T-cell (primary cell): ENCODE results near the gene FBXL19. TPM values are rescaled to one million over a fixed set of nuclear protein-coding genes. Genes with fewer than 3 reads are reported as not detected.
A peak's percentile ranks its signal among the peaks of the same experiment; 100 is the strongest.

ENCODE experiments used
- ATAC-seq, 4 experiments: fragments of 200-7000 bp in 3 of 4; fragments of 150-1000 bp in 1 of 4; cut with Tn5 transposase; replicated peaks in 1 of 4; 1 replicate in 3 of 4; 2 replicates in 1 of 4; pipeline ENCODE4 v1.10.0; 2021; ENCODE audit warnings: moderate library complexity in 3 of 4, mild to moderate bottlenecking in 2 of 4, moderate number of reproducible peaks in 1 of 4
- CTCF ChIA-PET, 2 donors: fragments of 300-600 bp; sonication (Branson Sonifier 250); formaldehyde crosslinking; loops; one replicate each; lab custom pipeline; 2022; ENCODE audit warnings: antibody characterized with exemption in 2 of 2; lab: Charles Lee
- POLR2A ChIA-PET, 2 donors: fragments of 300-600 bp; sonication (Branson Sonifier 250); formaldehyde crosslinking; loops; one replicate each; lab custom pipeline; 2022; ENCODE audit warnings: antibody characterized with exemption in 2 of 2; lab: Charles Lee
- DNase-seq, 35 experiments: peaks; one replicate each; pipeline versions ENCODE4 v3.0.0 to v3.0.0-alpha.2; 2013 to 2023
- H3K27ac ChIP-seq: one replicate; pipeline ENCODE4 v1.5.1; 2013; ENCODE audit warnings: low read length
- H3K27me3 ChIP-seq, 2 experiments: replicated peaks in 1 of 2; 1 replicate in 1 of 2; 2 replicates in 1 of 2; pipeline versions ENCODE4 v1.6.1 to v1.7.0; 2013; ENCODE audit warnings: low read length in 1 of 2, mixed read lengths in 1 of 2; ENCODE audit not compliant: control insufficient read depth in 2 of 2, insufficient read depth in 2 of 2; ENCODE audit errors: extremely low read depth in 1 of 2
- H3K36me3 ChIP-seq, 2 donors: 1 replicate in 1 of 2; 2 replicates in 1 of 2; pipeline versions ENCODE4 v1.6.1 to v1.7.0; 2013; ENCODE audit warnings: low read length in 1 of 2; ENCODE audit not compliant: control insufficient read depth in 2 of 2, insufficient read depth in 1 of 2; ENCODE audit errors: extremely low read depth in 1 of 2
- H3K4me1 ChIP-seq, 2 experiments: 1 replicate in 1 of 2; 2 replicates in 1 of 2; pipeline versions ENCODE4 v1.6.1 to v1.7.0; 2013; ENCODE audit warnings: low read length in 2 of 2, mixed read lengths in 1 of 2; ENCODE audit not compliant: insufficient read depth in 2 of 2, control insufficient read depth in 1 of 2; ENCODE audit errors: extremely low read depth in 1 of 2
- H3K4me3 ChIP-seq, 2 donors: 1 replicate in 1 of 2; 2 replicates in 1 of 2; pipeline versions ENCODE4 v1.5.1 to v1.7.0; 2013; ENCODE audit warnings: mild to moderate bottlenecking in 2 of 2, low read length in 1 of 2, moderate library complexity in 1 of 2; ENCODE audit not compliant: control insufficient read depth in 1 of 2; ENCODE audit errors: extremely low read depth in 1 of 2
- H3K9me3 ChIP-seq: 2 replicates; pipeline ENCODE4 v1.7.0; 2013
- H3K27ac Mint-ChIP-seq, 2 donors: one replicate each; pipeline ENCODE4 v1.8.0; 2020 to 2021; ENCODE audit warnings: mild to moderate bottlenecking in 2 of 2, mixed read lengths in 2 of 2
- H3K27me3 Mint-ChIP-seq, 2 donors: one replicate each; pipeline ENCODE4 v1.8.0; 2021 to 2022; ENCODE audit warnings: mixed read lengths in 2 of 2
- H3K36me3 Mint-ChIP-seq: one replicate; pipeline ENCODE4 v1.8.0; 2021; ENCODE audit warnings: mixed read lengths
- H3K4me1 Mint-ChIP-seq, 3 donors: one replicate each; pipeline ENCODE4 v1.8.0; 2020 to 2022; ENCODE audit warnings: mixed read lengths in 3 of 3, mild to moderate bottlenecking in 1 of 3
- H3K4me3 Mint-ChIP-seq, 3 donors: one replicate each; pipeline ENCODE4 v1.8.0; 2020 to 2022; ENCODE audit warnings: mild to moderate bottlenecking in 3 of 3, mixed read lengths in 3 of 3, moderate library complexity in 3 of 3
- H3K9me3 Mint-ChIP-seq, 3 donors: one replicate each; pipeline ENCODE4 v1.8.0; 2020 to 2022; ENCODE audit warnings: mixed read lengths in 3 of 3
- WGBS: methylation state at CpG from one replicate; pipeline ENCODE4 v1.1.5; 2013; ENCODE audit warnings: missing lambda C conversion rate; ENCODE audit not compliant: insufficient coverage; 5-methylcytosine and 5-hydroxymethylcytosine counted together
- total RNA-seq, 35 experiments: library from RNA in 6 of 35; stranded (reverse) in 6 of 35; fragments of 120-200 nt in 1 of 35; gene quantifications; one replicate each; pipeline versions ENCODE4 v1.2.1 to v1.2.4 and lab custom pipeline; 2013 to 2026

FBXL19 gene
- total RNA-seq, 5 donors from 2014 or later (not counting 1 experiment from before 2014, with no cell fraction given): 11.5 to 22.0 (median 18.1) TPM

- H3K27me3 Mint-ChIP-seq: no peaks in the 10 kb centered on the region
- Histone ChIP-seq H3K4me3 (peak overlapping the region; percentile 49 to 52), H3K36me3 (no peaks in the 10 kb centered on the region), H3K27ac (no peak overlapping the region), H3K9me3 (no peaks in the 10 kb centered on the region), H3K27me3 (peaks cover 0 to 22% of the 10 kb centered on the region in 2 experiments), H3K4me1 (peaks cover 2 to 15% of the 10 kb centered on the region in 2 experiments)
- DNase-seq (peak; percentile 58 to 87 (median 74)), ATAC-seq (peak; percentile 98 to 100 (median 98))
- ChIA-PET CTCF (interaction anchor here in 1 of 2 donors (0.6 to 0.8 kb wide), 3 partner anchors 11 to 145 kb away, joined by 3 to 5 read pairs (median 4); no protein-coding TSS in a partner anchor), POLR2A (interaction anchor here (0.6 to 0.7 kb wide), 2 partner anchors 81 to 121 kb away, joined by 3 to 7 read pairs; no protein-coding TSS in a partner anchor)
- peaks cover 0 to 11% (median 9%) of the 10 kb centered on the region in 3 donors for H3K4me1 Mint-ChIP-seq
- H3K4me3 Mint-ChIP-seq: peak overlapping the region; percentile 70 to 73 (median 72)
- H3K9me3 Mint-ChIP-seq: no peaks in the 10 kb centered on the region
- peak overlapping the region; percentile 71 to 72 for H3K27ac Mint-ChIP-seq
- WGBS: 6% methylated on average over 51 of the region's 60 CpGs
- no peaks in the 10 kb centered on the region for H3K36me3 Mint-ChIP-seq
Observed at GRCh38 chr16:30996985-30997724, 73.8 kb downstream of the FBXL19 start.

- 83% methylated on average over 13 of the region's 21 CpGs for WGBS
- Mint-ChIP-seq H3K36me3 (no peaks in the 10 kb centered on the region), H3K27ac (no peak overlapping the region), H3K9me3 (no peaks in the 10 kb centered on the region), H3K4me1 (peaks cover 0 to 11% (median 9%) of the 10 kb centered on the region in 3 donors), H3K27me3 (no peaks in the 10 kb centered on the region), H3K4me3 (peak overlapping the region; percentile 43 to 70 (median 56))
- peaks cover 0 to 26% of the 10 kb centered on the region in 2 experiments for H3K27me3 ChIP-seq
- no peaks in the 10 kb centered on the region for H3K36me3 ChIP-seq
- peaks cover 2 to 15% of the 10 kb centered on the region in 2 experiments for H3K4me1 ChIP-seq
- DNase-seq: no peak
- no peak for ATAC-seq
- POLR2A ChIA-PET: no interaction called here
- H3K4me3 ChIP-seq: peak overlapping the region; percentile 41 to 52
- CTCF ChIA-PET: interaction anchor here in 1 of 2 donors (0.6 to 0.8 kb wide), 3 partner anchors 10 to 144 kb away, joined by 3 to 5 read pairs (median 4); no protein-coding TSS in a partner anchor
- no peak overlapping the region for H3K27ac ChIP-seq
- no peaks in the 10 kb centered on the region for H3K9me3 ChIP-seq
Observed at GRCh38 chr16:30997725-30998711, 74.6 kb downstream of the FBXL19 start.

Other genes starting within 250 kb of the FBXL19 start
- 100 to 1,000 TPM in 3 of 5 donors, 10 to 100 TPM in 2; 82.8 to 124 (median 114) TPM for gene SRCAP, start 224.4 kb upstream of the FBXL19 start, total RNA-seq
- gene PHKG2, start 175.1 kb upstream of the FBXL19 start, total RNA-seq: 10 to 100 TPM; 36.4 to 57.8 (median 48.9) TPM
- 1 to 10 TPM; 1.3 to 3.1 (median 2.7) TPM for gene CFAP119, start 161.5 kb upstream of the FBXL19 start, total RNA-seq
- 100 to 1,000 TPM in 1 of 5 donors, 10 to 100 TPM in 4; 55.7 to 106 (median 95.9) TPM for gene RNF40, start 161.2 kb upstream of the FBXL19 start, total RNA-seq
- gene ZNF629, start 136.4 kb upstream of the FBXL19 start, total RNA-seq: 1 to 10 TPM; 2.4 to 7.6 (median 4.4) TPM
- gene BCL7C, start 29.5 kb upstream of the FBXL19 start, total RNA-seq: 10 to 100 TPM; 21.0 to 31.9 (median 26.9) TPM
- under 1 TPM in 3 of 5 donors, not detected in 2; 0.38 to 0.47 (median 0.39) TPM for gene CTF1, start 27.0 kb upstream of the FBXL19 start, total RNA-seq
- 10 to 100 TPM in 3 of 5 donors, 1 to 10 TPM in 2; 6.6 to 22.3 (median 20.8) TPM for gene ORAI3, start 25.5 kb downstream of the FBXL19 start, total RNA-seq
- gene SETD1A, start 34.2 kb downstream of the FBXL19 start, total RNA-seq: 10 to 100 TPM; 34.6 to 43.6 (median 38.2) TPM
- gene HSD3B7, start 61.6 kb downstream of the FBXL19 start, total RNA-seq: 1 to 10 TPM in 3 of 5 donors, under 1 TPM in 2; 0.33 to 3.5 (median 1.3) TPM
- 1 to 10 TPM; 2.3 to 3.9 (median 3.4) TPM for gene STX1B, start 87.1 kb downstream of the FBXL19 start, total RNA-seq
- 100 to 1,000 TPM in 2 of 5 donors, 10 to 100 TPM in 3; 73.9 to 110 (median 94.6) TPM for gene STX4, start 110.0 kb downstream of the FBXL19 start, total RNA-seq
- 10 to 100 TPM; 12.3 to 14.4 (median 14.3) TPM for gene ZNF668, start 150.7 kb downstream of the FBXL19 start, total RNA-seq
- 10 to 100 TPM; 21.1 to 47.7 (median 44.1) TPM for gene ZNF646, start 150.8 kb downstream of the FBXL19 start, total RNA-seq
- gene PRSS53, start 165.4 kb downstream of the FBXL19 start, total RNA-seq: 10 to 100 TPM in 3 of 5 donors, 1 to 10 TPM in 2; 4.5 to 15.3 (median 13.1) TPM
- gene VKORC1, start 171.2 kb downstream of the FBXL19 start, total RNA-seq: 10 to 100 TPM; 31.8 to 66.4 (median 56.9) TPM
- 10 to 100 TPM in 3 of 5 donors, 1 to 10 TPM in 2; 7.6 to 21.3 (median 19.3) TPM for gene BCKDK, start 184.8 kb downstream of the FBXL19 start, total RNA-seq
- 100 to 1,000 TPM in 3 of 5 donors, 10 to 100 TPM in 2; 92.3 to 122 (median 102) TPM for gene KAT8, start 194.1 kb downstream of the FBXL19 start, total RNA-seq
- gene PRSS8, start 212.2 kb downstream of the FBXL19 start, total RNA-seq: 1 to 10 TPM in 1 of 5 donors, under 1 TPM in 2, not detected in 2; 0.43 to 1.1 (median 0.55) TPM
- 1 to 10 TPM in 4 of 5 donors, under 1 TPM in 1; 0.42 to 1.2 (median 1.1) TPM for gene PRSS36, start 226.5 kb downstream of the FBXL19 start, total RNA-seq